NCI-H345 treated with DMSO at 0.1 percent for 48 hours (cell line): Measurements from ENCODE around the gene KCNG4.

Source experiments
- DNase-seq: peaks from one replicate; lab custom pipeline; 2025; ENCODE audit not compliant: unreplicated experiment; lab: John Stamatoyannopoulos, UW

The KCNG4 gene

DNA sequence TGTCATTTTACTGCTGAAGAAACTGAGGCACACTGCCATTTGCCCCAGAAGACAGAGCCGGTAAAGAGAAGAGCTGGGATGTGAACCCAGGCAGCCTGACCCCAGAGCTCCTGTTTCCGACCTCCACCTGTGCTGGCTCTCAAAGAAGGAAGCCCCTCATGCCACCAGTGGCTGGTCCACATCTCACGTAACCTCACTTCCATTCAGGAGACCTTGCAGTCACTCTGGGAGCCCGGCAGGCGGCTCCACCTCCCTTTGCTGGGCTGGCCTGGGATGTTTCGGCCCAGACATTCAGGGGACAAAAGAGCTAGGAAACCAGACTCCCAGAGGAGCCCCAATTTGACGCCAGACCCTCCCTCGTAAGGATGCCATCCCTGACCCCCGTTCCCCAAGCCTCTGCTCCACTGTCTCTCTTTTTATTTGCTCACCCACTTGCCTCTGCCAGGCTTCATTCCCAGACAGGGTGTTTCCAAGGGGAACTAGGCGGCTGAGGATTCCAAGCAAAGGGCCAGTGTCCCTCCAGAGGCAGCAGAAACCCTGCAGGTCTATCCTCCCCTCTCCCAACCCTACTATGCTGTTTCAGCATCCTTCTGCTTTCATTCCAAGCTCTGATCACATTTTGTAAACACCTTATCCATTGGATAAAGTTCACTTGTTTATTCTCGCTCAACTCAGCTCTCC lies 55.8 kb downstream of the KCNG4 start:
- DNase-seq = no peak

DNA sequence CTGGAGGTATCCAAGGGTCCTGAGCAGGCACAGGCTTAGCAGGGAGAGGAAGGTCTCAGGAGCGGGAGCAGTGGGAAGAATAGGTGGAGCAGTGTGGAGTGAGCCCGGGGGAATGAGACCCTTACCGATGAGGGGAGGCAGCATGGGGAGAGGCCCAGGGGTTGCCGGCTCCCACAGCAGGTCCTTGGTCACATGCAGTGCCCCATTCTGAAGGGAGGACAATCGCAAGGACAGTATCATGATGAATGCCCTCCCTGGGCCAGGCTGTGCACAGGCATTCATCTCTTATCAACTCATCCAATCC lies 56.3 kb downstream of the KCNG4 start:
- DNase-seq = no peak

DNA sequence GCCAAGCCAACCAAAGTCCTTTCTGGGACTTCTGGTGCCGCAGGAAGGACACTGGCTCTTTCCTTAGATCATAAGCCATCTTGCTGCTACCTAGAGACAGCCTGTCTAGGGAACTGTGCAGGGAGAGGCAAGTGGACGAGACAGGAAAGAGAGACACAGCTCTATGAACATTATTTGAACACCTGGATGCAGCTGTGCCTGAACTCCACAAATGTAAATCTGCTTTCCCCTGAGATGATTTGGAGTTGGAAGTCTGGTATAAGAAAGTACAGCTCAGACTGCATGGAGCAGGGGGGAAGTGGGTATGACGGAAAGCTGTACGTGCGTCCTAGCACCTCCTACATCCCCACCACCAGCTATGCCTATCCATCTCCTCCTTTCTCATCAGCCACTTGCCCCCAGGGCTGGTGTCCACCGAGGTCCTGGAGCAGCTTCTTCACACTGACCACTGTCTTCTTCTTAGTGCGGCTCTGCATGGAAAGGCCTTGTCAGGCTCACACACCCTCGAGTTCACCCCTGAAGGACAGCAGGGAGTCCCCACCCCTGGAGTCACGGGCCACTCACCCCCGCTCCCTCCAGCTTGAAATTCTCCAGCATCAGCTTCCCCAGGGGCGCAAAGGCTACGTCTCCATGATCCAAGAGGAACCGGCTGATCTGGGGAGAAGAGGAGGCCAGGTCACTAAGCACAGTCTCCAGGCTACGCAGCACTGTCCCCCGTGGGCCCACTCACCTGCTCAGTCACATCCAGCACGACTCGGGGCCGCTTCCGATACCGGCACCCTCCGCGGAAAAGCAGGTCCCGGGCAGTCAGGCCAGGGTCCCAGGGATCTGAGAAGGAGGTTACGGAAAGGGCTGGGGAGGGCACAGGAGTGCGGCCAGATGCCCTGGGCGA lies 56.9 kb downstream of the KCNG4 start:
- DNase-seq = no peak

DNA sequence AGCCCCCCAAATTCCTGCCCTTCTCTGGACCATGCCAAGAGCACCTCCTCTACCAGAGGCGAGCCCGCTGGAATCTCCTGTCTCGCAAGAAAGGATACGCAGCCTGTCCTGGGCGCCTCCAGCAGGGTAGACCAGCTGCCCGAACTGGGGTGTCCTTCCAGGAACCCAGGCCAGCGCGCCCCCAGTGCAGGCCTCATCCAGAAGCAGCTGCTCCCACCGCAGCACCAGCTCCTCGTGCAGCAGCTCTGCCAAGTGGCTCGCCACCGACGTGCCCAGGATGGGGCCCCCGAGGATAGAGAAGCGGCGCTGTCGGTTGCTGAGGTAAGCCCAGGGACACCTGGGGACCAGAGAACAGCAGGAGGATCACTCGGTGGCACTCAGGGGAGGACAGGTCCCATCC lies 57.7 kb downstream of the KCNG4 start:
- DNase-seq = no peak

DNA sequence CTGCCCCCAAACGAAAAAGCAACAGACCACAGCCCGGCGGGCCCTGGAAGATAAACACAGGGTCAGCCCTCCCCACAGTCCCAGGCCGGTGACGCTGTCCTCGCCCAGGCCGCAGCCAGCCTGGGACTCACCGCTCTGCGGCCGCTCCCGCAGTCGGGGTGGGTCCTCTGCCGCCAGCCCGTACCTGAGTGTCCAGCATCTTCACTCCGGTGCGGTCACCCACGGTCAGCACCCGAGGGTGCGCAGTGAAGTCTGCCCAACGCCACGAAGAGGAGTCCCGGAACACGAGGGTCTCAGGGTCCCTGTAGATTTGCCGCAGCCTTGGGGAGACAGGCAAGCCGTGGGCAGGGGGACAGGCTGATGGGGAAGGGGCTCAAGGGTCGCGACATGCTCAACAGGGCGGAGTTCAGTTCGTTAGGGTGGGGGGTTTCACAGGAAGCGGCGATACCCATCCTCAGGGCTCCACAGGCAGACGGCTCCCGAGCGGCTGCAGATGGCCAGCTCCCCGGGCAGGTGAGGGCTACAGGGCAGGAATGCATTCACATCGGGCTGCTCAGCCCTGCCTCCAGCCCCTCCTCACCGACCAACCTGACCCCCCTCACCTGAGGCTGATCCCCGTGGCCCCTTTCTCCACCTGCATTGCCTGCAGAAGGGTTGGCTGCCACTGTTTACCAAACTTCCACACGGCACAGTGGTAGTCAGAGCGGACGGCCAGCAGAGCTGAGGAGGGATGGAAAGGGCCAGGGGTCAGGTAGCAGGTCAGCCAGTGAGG lies 58.5 kb downstream of the KCNG4 start:
- DNase-seq = no peak

DNA sequence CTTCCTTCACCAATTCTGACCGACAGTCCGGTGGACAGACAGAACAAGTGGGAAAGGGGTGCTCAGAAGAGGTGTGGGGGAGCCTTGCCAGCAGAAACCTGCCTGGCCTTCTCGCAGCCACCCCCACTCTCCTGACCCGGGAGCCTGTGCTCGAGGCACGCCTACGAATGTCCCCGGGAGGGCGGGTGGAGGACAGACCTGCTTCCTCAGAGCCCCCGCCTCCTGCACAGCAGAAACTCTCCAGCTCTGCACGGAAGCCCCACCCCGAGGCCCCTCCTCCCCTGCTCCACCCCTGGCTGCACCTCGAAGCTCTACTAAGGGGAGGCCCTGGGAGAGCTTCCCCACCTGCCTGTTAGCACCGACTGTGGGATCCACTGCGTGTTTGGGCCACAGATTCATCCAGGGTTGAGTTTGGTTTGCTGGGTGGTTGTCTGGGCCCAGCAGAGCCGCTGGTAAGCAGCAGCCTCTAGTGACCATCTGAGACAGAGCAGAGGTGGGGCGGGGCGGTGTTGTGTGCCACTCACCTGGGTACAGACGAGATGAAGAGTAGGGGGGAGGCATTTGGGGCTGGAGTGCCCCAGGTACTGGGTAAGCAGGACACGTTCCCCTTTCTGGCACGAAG lies 59.2 kb downstream of the KCNG4 start:
- DNase-seq = no peak

DNA sequence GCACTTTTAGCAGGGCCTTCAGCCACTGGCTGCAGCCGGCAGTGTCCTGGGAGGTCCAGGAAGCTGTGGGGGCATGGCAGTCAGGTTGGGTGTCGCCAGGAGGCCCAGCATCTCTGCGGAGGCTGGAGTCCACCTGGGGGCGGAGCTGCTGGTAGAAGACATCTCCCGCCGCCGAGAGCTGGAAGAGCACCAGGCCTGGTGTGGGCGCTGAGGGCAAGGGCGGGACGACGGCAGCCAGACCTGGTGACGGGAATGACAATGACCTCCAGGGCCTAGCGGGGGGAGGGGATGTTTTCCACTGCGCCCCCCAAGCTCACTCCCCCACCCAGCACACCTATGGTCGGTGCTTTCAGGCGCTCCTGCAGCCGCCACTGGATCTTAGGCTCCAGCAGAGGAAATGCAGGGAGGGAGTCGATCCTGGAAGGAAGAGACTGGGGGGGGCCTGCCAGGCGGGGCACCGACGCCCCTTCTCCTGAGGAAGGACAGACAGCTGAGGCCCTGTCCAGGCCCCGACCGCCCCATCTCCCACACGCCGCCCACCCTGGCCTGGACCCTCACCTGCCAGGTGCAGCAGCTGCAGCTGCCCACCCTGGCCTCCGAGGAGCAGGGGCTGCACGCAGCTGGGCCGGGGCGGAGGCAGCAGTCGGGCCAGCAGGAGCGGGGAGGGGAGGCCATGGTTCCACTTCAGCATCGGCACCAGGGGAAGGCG lies 60.0 kb downstream of the KCNG4 start:
- DNase-seq = no peak

DNA sequence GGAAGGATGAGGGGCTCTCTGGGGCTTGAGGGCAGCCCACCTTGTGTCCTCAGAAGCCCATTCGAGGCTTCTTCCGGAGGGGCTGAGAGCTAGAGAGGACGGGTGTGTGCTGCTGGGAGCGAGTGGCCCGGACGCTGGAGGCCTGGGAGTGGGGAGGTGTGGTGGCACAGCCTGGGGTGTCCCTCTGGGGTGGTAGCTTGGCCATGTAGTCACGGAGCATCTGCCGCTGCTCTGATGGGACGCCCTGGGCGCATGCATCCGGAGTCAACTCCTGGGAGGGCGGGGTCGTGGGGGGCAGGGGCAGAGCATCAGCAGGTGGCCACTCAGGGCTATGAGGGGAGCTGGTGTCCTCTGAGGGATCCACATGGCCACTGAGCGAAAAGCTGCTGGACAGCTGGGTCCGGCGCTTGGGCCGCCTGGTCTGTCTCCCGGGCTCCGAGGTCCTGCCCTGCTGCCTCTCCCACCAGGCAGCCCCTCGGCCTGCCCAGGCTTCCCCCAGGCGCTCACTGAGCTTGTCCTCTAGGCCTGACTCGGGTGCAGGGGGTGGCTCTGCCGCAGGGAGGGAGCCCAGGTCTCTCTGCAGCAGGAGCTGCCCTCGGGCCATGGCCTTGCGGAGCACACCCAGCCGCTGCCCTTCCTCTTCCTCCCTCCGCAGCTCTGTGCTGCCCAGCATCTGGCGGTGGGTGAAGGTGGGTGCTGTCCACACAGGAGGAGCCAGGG lies 60.8 kb downstream of the KCNG4 start:
- DNase-seq = no peak

DNA sequence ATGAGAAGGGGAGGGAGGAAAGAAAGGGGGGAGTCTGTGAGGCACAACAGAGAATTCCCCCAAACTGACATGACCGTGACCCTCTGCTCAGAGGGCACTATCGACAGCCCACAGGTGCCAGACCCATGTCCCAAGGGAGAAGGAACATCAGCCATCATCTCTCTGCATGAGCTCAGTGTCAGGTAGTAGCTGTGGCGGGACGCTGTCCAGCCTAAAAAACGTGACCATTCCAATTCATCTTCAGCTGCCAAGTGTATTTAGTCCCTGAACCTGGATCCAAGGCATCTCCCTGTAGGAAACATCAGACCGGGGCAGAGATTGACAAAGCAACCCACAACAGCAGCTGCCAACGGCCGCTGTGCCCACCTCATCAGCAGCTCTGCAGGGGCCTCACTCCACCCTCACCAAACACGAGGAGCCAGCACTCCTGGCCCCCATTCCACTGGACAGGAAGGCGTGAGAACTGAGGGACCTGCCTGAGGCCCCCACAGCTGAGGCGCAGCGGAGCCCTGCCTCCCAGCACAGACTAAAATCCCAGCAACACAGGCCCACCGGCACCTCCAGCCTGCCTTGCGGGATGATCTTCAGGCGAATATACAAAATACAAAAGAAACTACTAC lies 61.6 kb downstream of the KCNG4 start:
- DNase-seq = no peak

DNA sequence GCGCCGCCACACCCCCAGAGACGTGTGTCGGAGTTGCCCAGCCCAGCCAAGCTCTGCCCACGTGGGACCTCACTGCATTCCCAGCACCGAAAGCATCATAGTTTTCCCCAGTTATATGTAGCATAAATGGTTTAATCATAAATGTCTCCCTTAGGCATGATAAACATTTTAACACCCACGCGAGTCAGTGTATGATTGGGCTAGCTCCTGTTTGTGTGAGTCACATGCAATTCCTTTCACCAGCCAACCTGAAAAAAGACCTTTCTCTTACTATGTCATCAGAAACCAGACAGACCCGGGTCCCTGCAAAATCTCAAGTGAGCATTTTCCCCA lies 62.1 kb downstream of the KCNG4 start:
- no peak for DNase-seq

DNA sequence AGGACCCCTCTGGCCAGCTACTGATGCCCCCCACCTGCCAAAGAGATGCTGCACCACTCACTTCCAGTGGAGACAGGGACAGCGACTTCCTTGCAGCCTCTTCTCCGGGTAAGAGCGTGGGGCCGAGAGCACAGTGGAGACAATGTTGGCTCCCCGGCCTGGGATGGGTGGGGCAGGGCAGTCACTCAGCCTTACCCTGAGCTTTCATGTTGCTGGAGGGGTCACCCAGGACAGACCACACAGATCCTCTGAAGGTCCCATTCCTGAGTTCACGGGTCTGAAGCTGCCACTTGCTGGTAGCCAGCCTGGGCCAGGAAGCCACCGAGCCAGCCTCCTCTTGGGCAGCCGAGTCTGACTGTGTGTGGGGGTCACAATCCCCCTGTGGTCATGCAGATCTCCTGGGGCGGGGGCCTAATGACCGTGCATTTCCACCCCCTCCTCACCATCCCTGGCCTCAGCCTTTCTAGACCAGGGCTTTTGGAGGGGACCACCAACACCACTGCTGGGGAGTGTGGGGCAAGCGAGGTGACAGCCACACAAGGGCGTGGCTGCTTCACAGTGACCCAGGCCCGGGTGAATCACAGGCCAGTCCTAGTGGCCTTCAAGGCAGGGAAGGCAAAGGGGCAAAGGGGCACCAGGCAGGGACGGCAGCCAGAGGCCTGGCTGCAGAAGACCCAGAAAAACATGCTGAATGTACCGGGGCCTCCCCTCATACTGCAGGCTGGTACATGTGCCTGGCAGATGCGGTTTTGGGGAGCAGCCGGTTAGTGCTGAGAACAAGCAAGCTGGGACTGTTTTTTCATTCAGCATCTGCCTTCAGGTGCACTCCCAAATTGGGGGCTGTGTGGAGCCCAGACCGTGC lies 63.4 kb downstream of the KCNG4 start:
- DNase-seq = no peak

DNA sequence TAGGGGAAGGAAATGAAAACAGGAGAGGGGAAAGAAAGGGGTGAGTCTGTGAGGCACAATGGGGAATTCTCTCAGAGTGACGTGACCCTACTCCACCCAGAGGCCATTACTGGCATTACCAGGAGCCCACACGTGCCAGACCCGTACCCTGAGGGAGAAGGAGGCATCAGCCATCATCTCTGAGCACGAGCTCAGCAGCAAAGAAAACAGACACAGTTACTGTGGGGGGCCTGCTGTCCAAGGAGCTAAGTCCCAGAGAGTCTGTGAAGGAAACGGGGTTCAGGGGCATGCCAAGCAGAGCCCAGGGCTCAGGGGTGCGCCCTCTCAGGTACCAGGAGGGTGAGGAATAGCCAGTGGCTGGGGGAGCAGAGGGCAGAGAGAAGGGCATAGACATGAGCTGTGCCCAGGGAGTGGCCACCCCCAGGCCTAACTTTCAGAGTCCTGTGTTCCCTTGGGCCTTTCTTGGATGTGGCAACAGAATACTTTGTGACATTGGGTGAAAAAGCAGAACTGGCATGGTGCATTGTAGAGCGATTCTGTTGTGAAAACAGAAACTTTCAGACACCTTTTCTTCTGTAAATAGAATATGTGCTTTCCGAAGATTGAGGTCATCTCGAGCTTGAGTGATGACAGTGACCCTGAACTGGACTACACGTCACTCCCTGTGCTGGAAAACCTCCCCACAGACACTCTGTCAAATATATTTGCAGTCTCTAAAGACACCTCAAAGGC lies 64.3 kb downstream of the KCNG4 start:
- DNase-seq = no peak

DNA sequence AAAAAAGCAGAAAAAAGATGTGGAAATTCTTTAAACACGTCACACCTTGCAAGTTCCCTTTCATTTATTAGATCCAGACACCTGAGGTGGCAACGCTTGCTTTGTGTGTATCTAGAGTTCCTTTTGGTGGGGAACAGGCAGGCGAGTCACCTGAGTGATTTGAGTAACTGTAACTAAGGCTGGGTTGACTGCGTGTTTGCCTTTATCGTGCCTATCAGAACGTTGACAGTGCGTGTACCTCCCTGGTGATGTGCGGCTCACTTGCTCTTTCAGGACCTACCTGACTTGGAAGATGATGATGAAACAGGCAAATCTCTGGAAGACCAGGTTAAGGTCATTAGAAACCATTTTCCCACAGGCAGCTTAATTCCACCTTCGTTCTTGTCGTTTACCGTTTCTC lies 65.4 kb downstream of the KCNG4 start:
- DNase-seq = no peak

DNA sequence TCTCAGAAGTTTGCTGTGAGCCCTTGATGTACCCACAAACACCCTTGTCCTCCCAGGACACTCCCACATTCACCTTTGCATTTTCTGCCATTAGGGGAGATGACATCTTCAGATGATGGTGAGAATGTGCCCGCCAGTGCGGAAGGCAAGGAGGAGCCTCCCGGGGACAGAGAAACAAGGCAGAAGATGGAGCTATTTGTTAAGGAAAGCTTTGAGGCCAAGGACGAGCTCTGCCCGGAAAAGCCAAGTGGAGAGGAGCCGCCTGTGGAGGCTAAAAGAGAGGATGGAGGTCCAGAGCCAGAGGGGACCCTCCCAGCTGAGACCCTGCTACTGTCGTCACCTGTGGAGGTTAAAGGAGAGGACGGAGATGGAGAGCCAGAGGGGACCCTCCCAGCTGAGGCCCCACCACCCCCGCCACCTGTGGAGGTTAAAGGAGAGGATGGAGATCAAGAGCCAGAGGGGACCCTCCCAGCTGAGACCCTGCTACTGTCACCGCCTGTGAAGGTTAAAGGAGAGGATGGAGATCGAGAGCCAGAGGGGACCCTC lies 70.0 kb downstream of the KCNG4 start:
- no peak for DNase-seq
